Activated T-cell treated with anti-CD3 and anti-CD28 coated beads, Interleukin-2, amount 50 U/mL, for 4 hours (primary cell): ENCODE data around the gene USP48. TPM values are rescaled to one million over a fixed set of nuclear protein-coding genes. Genes with fewer than 3 reads are reported as not detected.

Experiments
- ATAC-seq, 2 donors: fragments of 200-7000 bp; cut with Tn5 transposase; one replicate each; pipeline ENCODE4 v1.10.0; 2021
- DNase-seq: peaks from one replicate; pipeline ENCODE4 v3.0.0-alpha.2; 2020
- H3K27me3 Mint-ChIP-seq: one replicate; pipeline ENCODE4 v1.8.0; 2021; ENCODE audit warnings: low read depth, mixed read lengths
- H3K36me3 Mint-ChIP-seq: one replicate; pipeline ENCODE4 v1.8.0; 2022; ENCODE audit warnings: mixed read lengths; ENCODE audit not compliant: insufficient read depth
- H3K4me1 Mint-ChIP-seq: one replicate; pipeline ENCODE4 v1.8.0; 2021; ENCODE audit warnings: low read depth, mixed read lengths
- H3K4me3 Mint-ChIP-seq: one replicate; pipeline ENCODE4 v1.8.0; 2021; ENCODE audit warnings: mild to moderate bottlenecking, moderate library complexity, mixed read lengths
- H3K9me3 Mint-ChIP-seq: one replicate; pipeline ENCODE4 v1.8.0; 2021; ENCODE audit warnings: mixed read lengths
- total RNA-seq, 3 donors: library from RNA; stranded (reverse); gene quantifications; one replicate each; pipeline ENCODE4 v1.2.1, GENCODE V29; 2021

The USP48 gene
- total RNA-seq, 3 donors from 2014 or later: 49.0 to 52.2 (median 50.6) TPM

GRCh38 chr1:21670956-21671902 is 111.7 kb downstream of the USP48 start:
- H3K9me3 Mint-ChIP-seq: no peaks in the 10 kb centered on the region
- H3K4me1 Mint-ChIP-seq: peaks cover 3% of the 10 kb centered on the region
- DNase-seq: no peak
- peaks cover 21% of the 10 kb centered on the region for H3K27me3 Mint-ChIP-seq
- ATAC-seq: no peak
- H3K4me3 Mint-ChIP-seq: no peak overlapping the region
- H3K36me3 Mint-ChIP-seq: no peaks in the 10 kb centered on the region

GRCh38 chr1:21670059-21670881 is 112.7 kb downstream of the USP48 start:
- H3K36me3 Mint-ChIP-seq: no peaks in the 10 kb centered on the region
- no peak for DNase-seq
- no peak for ATAC-seq
- peaks cover 3% of the 10 kb centered on the region for H3K4me1 Mint-ChIP-seq
- no peaks in the 10 kb centered on the region for H3K9me3 Mint-ChIP-seq
- H3K27me3 Mint-ChIP-seq: peaks cover 21% of the 10 kb centered on the region
- H3K4me3 Mint-ChIP-seq: peak overlapping the region; percentile 67

GRCh38 chr1:21669258-21670058 is 113.5 kb downstream of the USP48 start, which contains the start of gene RAP1GAP:
TSS of gene RAP1GAP (minus strand) at chr1:21669357. CDS start at chr1:21620032, 49,325 bp downstream.
- Mint-ChIP-seq H3K4me1 (peaks cover 3% of the 10 kb centered on the region), H3K4me3 (peak within 1 kb of the TSS; percentile 67)

DNA sequence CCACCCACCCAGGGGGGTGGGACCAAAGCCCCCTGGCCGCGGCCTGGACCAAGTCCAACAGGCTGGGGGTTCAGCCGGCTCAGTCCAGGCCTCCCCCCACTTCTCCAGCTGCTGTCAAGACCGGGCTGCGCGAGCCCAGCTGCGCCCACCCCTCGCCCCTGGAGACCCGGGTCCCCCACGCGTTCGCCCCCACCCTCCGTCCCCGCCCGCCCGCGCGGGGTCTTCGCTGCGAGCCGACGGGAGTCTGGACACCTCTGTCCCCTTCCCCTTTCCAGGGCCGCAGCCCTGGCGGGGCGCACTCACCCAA is 114.0 kb downstream of the USP48 start:
- no peak overlapping the region for H3K4me3 Mint-ChIP-seq
- no peak for DNase-seq

More at GRCh38 chr1:21669258-21670058, 113.5 kb downstream of the USP48 start, which contains the start of gene RAP1GAP:
- ATAC-seq (peak; percentile 75 to 79), DNase-seq (no peak)
- no peaks in the 10 kb centered on the region for H3K9me3 Mint-ChIP-seq
- H3K36me3 Mint-ChIP-seq: no peaks in the 10 kb centered on the region
- peaks cover 24% of the 10 kb centered on the region for H3K27me3 Mint-ChIP-seq

GRCh38 chr1:21668232-21668950 is 114.6 kb downstream of the USP48 start:
- H3K27me3 Mint-ChIP-seq: peaks cover 29% of the 10 kb centered on the region
- DNase-seq: no peak
- peak overlapping the region; percentile 50 for H3K4me3 Mint-ChIP-seq
- H3K4me1 Mint-ChIP-seq: peaks cover 3% of the 10 kb centered on the region
- no peaks in the 10 kb centered on the region for H3K9me3 Mint-ChIP-seq
- no peaks in the 10 kb centered on the region for H3K36me3 Mint-ChIP-seq
- no peak for ATAC-seq

More for the DNA sequence above, 114.0 kb downstream of the USP48 start:
- Mint-ChIP-seq H3K4me1 (peaks cover 3% of the 10 kb centered on the region), H3K9me3 (no peaks in the 10 kb centered on the region), H3K27me3 (peaks cover 29% of the 10 kb centered on the region), H3K36me3 (no peaks in the 10 kb centered on the region)
- peak in 1 of 2 donors; percentile 4 for ATAC-seq

DNA sequence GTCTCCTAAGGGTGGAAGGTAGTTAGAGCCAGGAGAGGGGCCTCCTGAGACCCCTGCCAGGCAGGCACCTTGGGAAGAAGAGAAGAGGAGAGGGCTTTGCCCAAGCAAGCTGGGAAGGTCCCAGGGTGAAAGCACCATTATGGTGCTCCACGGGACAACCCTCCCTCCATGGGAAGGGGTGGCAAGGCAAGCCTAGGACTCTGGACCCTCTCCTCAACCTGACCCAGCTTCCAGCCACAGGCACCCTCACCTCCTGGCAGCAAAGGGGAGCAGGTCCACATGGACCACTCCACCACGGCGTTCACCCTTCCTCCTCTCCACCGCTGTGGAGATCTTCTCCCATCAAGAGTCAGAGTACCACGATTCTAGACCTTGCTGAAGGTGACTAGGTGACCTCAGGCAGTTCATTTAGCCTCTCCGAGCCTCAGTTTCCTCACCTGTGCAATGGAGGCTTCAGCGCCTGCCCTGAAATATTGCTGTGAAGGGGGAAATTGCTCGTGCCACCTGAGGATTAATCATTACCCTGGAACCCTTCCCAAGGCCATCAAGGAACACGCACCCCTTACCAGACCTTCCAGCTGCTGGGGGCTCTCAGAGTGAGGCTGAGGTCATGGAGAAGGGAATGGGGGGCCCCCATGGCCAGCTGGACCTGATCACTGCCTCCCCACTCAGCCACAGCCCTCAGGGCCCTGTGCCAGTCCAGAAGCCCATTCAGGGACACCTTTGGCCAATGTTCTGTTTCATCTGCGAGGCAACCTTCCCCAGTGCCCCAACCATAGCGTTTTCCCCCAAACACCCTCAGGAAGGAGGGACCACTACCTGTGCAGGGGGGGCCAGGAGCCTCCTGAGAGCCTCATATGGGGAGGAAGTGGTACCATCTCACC is 115.4 kb downstream of the USP48 start:
- H3K36me3 Mint-ChIP-seq: no peaks in the 10 kb centered on the region
- no peak overlapping the region for H3K4me3 Mint-ChIP-seq
- no peak for DNase-seq
- H3K27me3 Mint-ChIP-seq: peaks cover 36% of the 10 kb centered on the region
- no peak for ATAC-seq
- no peaks in the 10 kb centered on the region for H3K9me3 Mint-ChIP-seq
- peaks cover 3% of the 10 kb centered on the region for H3K4me1 Mint-ChIP-seq

DNA sequence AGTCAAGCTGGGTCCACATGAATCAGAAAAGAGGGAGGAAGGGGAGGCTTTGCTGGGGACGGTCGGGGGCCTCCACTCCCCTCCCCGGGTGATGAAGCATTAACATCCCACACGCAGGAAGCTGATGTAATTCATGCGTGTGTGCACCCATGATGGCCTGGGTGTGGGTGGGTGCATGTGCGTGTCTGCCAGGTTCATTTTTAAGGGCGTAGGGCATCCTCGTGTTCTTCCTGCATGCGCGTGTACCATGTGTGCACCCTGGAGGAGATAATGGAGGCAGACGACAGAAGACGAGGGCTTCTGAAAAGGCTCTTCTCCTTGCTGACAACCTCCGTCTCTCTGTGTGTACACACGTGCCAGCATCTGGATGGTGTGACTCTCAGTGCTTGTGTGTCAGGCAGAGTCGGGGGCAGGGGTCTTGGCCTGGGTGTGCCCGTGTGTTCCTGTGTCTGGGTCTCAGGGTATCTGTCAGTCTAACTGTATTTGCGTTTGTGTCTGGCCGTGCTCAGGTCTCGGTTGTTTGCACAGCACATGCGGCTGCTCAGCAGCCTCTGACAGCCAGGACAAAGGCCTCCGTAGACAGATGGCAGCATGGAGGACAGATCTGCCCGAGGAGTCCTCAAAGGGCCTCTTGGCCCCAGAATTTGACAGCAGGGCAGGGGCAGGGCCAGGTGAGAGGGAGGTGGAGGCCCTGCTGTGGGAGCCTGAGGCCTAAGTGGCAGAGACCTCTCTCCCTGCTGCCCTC is 116.2 kb downstream of the USP48 start:
- DNase-seq: no peak
- Mint-ChIP-seq H3K4me1 (peaks cover 3% of the 10 kb centered on the region), H3K9me3 (no peaks in the 10 kb centered on the region), H3K36me3 (no peaks in the 10 kb centered on the region), H3K27me3 (peaks cover 38% of the 10 kb centered on the region), H3K4me3 (no peak overlapping the region)
- ATAC-seq: no peak

- Mint-ChIP-seq H3K36me3 (no peaks in the 10 kb centered on the region), H3K27me3 (peaks cover 45% of the 10 kb centered on the region), H3K9me3 (no peaks in the 10 kb centered on the region), H3K4me3 (no peak overlapping the region), H3K4me1 (peaks cover 3% of the 10 kb centered on the region)
- DNase-seq (no peak), ATAC-seq (no peak)
Observed at GRCh38 chr1:21665711-21666575, 117.0 kb downstream of the USP48 start.

- no peaks in the 10 kb centered on the region for H3K9me3 Mint-ChIP-seq
- no peak for DNase-seq
- H3K4me1 Mint-ChIP-seq: peaks cover 3% of the 10 kb centered on the region
- H3K36me3 Mint-ChIP-seq: no peaks in the 10 kb centered on the region
- ATAC-seq: no peak
- H3K27me3 Mint-ChIP-seq: peaks cover 48% of the 10 kb centered on the region
- H3K4me3 Mint-ChIP-seq: no peak overlapping the region
Observed at GRCh38 chr1:21664806-21665588, 118.0 kb downstream of the USP48 start.

DNA sequence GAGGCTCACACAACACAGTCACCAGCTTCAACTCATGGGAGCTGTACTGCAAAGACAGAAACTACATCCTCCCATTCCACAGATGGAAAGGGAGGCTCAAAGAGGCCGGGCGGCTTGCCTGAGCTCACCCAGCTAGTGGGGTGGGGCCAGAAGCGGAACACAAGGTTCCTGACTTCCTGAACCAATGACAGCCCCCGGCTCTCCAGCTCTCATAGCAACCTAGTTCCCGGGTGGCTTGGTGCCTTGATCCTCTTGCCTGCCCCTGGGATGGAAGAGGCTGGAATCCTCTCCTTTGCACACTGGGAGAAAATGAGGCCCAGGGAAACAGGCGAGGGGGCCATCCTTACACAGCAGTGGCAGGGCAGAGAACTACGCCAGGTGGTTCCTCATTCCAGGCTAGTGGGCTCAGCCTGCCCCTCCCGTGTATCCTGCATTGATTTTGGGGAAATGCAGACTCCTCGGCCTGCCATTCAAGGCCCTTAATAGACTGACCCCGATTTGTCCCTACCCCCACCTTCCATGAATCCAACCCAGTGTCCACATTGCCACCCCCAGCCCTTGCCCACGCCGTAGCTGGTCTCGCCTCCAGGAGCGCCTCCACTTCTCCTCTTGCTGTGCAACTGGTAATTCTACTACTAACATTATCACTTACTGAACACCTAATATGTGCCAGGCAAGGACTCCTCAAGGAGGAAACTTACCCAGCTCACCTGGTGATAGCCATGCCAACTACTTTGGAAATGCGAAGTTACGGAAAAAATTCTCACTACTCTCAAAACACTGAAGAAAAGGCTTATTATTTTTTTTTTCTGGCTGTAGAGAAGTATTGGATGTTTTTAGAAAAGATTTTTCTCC is 118.8 kb downstream of the USP48 start:
- H3K27me3 Mint-ChIP-seq: peaks cover 48% of the 10 kb centered on the region

More for the DNA sequence above, 118.8 kb downstream of the USP48 start:
- ATAC-seq (no peak), DNase-seq (no peak)
- H3K9me3 Mint-ChIP-seq: no peaks in the 10 kb centered on the region
- peaks cover 9% of the 10 kb centered on the region for H3K4me1 Mint-ChIP-seq
- no peaks in the 10 kb centered on the region for H3K36me3 Mint-ChIP-seq
- H3K4me3 Mint-ChIP-seq: no peak overlapping the region
